ENCODE data around the gene ALCAM.

ALCAM gene

DNA sequence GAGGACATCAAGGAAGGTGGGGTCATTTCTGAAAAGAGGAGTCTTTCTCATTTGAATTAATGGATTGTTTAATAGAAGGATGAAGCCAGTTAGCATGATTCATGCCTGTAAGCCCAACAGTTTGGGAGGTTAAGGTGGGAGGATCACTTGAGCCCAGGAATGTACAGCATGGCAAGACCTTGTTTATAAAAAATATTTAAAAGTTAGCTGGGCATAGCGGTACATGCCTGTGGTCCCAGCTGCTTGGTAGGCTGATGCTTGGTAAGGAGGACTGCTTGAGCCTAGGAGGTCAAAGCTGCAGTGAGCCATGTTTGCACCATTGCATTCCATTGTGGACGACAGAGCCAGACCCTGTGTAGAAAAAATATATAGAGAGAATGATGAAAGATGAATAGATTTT, 165.5 kb downstream of the ALCAM start:
- no peak for TF ChIP-seq ZFX (IDR thresholded peaks at IDR 0.05)
- TF ChIP-seq, protein P1, sequence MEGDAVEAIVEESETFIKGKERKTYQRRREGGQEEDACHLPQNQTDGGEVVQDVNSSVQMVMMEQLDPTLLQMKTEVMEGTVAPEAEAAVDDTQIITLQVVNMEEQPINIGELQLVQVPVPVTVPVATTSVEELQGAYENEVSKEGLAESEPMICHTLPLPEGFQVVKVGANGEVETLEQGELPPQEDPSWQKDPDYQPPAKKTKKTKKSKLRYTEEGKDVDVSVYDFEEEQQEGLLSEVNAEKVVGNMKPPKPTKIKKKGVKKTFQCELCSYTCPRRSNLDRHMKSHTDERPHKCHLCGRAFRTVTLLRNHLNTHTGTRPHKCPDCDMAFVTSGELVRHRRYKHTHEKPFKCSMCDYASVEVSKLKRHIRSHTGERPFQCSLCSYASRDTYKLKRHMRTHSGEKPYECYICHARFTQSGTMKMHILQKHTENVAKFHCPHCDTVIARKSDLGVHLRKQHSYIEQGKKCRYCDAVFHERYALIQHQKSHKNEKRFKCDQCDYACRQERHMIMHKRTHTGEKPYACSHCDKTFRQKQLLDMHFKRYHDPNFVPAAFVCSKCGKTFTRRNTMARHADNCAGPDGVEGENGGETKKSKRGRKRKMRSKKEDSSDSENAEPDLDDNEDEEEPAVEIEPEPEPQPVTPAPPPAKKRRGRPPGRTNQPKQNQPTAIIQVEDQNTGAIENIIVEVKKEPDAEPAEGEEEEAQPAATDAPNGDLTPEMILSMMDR (conservative IDR thresholded peaks at IDR 0.05): no peak
- no peak overlapping the region for H3K27ac ChIP-seq

- H3K27ac ChIP-seq: no peak overlapping the region
- TF ChIP-seq ZFX (IDR thresholded peaks at IDR 0.05): no peak
- TF ChIP-seq, protein P1 (conservative IDR thresholded peaks at IDR 0.05): no peak
These were observed 167.3 kb downstream of the ALCAM start for GRCh38 chr3:105533960-105534359.

GRCh38 chr3:105534491-105534890, 167.8 kb downstream of the ALCAM start:
- H3K27ac ChIP-seq: no peak overlapping the region
- TF ChIP-seq, protein P1 (conservative IDR thresholded peaks at IDR 0.05): no peak
- no peak for TF ChIP-seq ZFX (IDR thresholded peaks at IDR 0.05)

- H3K27ac ChIP-seq: no peak overlapping the region
- TF ChIP-seq, protein P1 (conservative IDR thresholded peaks at IDR 0.05): no peak
- TF ChIP-seq ZFX (IDR thresholded peaks at IDR 0.05): no peak
These were observed 170.8 kb downstream of the ALCAM start for GRCh38 chr3:105537371-105538080.

GRCh38 chr3:105538483-105538882, 171.8 kb downstream of the ALCAM start:
- H3K27ac ChIP-seq: no peak overlapping the region
- TF ChIP-seq, protein P1 (conservative IDR thresholded peaks at IDR 0.05): no peak
- TF ChIP-seq ZFX (IDR thresholded peaks at IDR 0.05): no peak

DNA sequence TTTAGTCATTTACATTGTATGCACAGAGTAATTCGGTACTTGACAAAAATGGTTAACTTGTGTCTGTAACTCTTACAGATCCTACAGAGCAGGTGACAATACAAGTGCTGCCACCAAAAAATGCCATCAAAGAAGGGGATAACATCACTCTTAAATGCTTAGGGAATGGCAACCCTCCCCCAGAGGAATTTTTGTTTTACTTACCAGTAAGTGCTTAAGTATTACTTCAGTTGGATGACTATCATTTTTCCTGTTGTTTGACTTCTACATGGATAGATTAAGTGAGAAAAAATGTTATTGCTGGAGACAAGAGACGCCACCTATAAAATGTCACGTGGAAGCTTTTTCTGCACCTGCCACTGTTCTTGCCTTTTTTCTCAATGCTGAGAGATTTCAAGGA, 173.2 kb downstream of the ALCAM start:
- H3K27ac ChIP-seq: no peak overlapping the region
- no peak for TF ChIP-seq ZFX (IDR thresholded peaks at IDR 0.05)
- TF ChIP-seq, protein P1 (conservative IDR thresholded peaks at IDR 0.05): no peak

- H3K27ac ChIP-seq: no peak overlapping the region
- TF ChIP-seq ZFX (IDR thresholded peaks at IDR 0.05): no peak
- TF ChIP-seq, protein P1 (conservative IDR thresholded peaks at IDR 0.05): no peak
These were observed 175.7 kb downstream of the ALCAM start for GRCh38 chr3:105542282-105543019.
